HG03066 (cell line): ENCODE measurements around the gene LPP.

Experiments
- ATAC-seq: cut with Tn5 transposase; IDR thresholded peaks from one replicate; pipeline ENCODE4 v1.9.1; 2021; ENCODE audit warnings: low read depth; ENCODE audit not compliant: unreplicated experiment

Gene LPP

DNA sequence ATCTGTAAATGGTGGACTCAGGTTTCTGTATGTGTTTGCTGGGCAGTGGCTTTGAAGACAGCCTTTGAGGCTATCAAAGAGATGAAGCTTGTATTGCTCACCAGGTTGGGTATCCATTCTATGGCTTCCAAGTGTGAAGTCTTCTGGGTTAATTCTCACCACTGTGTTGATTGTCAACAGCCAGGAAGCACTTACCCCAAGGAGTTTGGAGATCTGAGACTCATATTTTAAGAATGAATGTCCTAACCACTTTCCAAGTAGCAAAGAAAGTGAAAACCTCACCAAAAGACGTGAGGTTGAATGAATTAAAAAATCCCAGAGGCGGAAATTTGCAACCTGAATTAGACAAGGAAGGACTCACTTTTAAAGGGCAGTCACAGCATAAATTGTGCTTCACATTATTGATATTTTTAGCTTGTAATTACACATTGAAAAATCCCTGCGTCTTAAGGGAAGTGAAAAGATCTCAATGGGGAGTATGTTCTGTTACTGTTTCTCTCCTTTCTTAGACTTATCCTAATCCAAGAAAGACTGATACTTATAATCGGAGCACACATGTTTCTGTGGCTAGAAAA lies 713.8 kb downstream of the LPP start:
- ATAC-seq = no peak

- no peak for ATAC-seq
Observed at GRCh38 chr3:188868803-188869202, 714.8 kb downstream of the LPP start.

DNA sequence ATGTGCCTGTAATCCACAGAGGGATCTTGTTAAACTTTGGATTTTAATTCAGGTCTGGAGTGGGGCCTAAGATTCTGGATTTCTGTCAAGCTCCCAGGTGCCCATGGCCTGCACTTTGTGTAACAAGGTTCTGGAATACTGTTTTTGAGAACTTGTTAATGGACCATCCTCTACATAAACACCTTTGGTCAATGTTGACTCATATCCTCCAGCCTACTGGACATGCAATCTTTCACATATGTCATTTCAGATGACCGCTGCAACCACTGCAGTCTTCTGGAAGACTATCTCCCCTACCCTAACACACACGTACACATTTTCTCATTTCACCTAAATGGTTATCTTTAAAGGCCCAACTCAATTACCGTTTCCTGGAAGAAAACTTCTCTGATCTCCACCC lies 715.7 kb downstream of the LPP start:
- ATAC-seq = no peak

GRCh38 chr3:188870431-188870830 lies 716.5 kb downstream of the LPP start:
- no peak for ATAC-seq

GRCh38 chr3:188874576-188874975 lies 720.6 kb downstream of the LPP start:
- ATAC-seq = no peak

DNA sequence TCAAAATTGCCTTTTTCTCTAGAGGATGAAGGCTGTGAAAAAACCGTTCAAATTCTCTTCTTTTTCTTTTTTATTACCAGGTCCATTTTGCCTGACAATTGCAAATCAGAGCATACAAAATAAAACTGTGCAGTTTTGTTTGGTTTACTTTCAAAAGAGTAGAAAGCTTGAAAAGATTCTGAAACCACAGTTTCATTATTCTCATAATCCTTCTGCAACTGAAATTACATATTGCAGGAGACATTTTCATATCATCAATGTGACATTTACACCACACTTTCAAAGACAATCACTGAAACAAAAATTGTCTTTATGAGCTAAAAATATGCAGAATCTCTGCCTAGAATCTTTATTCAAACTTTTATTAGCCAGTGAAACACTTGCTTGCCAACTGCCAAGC lies 721.5 kb downstream of the LPP start:
- no peak for ATAC-seq

DNA sequence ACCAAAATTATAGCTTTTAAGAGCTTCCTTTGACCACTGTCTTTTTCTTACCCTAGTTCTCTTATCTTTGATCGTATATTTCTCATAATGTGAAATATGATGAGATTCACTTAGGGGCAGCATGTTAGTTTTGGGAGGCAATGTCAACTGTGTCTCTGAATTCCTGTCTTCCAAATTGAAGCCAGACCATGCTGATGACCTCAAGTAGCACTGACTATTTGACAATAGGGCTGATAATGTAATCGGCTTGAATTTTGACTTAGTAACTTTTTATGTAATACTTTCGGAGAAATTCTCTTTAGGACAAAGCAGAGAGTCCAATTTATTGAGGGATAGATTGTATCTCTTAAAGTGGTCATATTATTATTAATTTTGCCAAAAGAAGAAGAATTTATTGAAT lies 722.4 kb downstream of the LPP start:
- no peak for ATAC-seq

DNA sequence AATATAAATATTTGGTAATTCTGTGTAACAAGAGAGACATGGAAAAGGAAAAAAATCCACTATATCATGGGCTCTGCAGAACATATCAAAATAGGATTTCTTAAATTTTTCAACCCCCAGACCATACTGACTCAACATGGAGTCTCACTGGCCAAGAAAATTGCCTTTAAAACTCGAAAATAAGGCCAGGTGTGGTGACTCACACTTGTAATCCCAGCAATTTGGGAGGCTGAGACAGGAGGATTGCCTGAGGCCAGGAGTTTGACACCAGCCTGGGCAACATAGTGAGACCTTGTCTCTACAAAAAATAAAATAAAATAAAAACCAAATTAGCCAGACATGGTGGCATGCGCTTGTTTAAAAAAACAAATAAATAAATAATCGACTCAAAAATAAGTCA lies 723.4 kb downstream of the LPP start:
- no peak for ATAC-seq

- no peak for ATAC-seq
Observed at GRCh38 chr3:188878076-188878475, 724.1 kb downstream of the LPP start.

DNA sequence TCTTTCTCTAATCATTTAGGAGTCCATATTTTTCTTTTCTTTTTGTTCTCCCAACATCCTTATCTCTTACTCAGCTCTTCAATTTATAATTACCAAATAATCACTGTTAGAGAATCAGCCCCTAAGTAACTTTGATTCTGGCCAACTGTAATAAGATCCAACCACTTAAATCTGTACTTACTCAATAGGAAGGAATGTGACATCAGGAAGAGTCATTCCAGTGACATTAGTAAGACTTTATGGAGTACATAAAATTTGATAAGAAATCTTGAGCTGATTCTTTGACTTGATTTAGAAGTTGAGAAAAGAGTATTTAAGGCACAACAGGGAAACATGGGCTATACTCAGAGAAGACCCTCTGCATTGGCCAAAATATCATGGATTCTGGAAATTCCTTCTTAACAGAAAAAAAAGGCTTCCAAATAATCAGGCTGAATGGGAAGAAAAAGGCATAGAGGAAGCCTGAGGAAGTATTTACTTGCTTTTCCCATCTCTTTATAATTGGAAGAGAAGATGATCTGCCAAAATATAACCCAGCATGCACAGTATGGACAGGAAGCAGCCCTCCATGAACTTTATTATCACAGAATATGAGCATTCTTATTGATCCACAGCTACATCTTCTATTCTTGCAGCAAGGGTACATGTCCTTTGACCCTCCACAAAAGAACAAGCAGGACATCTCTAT lies 728.1 kb downstream of the LPP start:
- no peak for ATAC-seq

- no peak for ATAC-seq
Observed at GRCh38 chr3:188884299-188885043, 730.5 kb downstream of the LPP start.

DNA sequence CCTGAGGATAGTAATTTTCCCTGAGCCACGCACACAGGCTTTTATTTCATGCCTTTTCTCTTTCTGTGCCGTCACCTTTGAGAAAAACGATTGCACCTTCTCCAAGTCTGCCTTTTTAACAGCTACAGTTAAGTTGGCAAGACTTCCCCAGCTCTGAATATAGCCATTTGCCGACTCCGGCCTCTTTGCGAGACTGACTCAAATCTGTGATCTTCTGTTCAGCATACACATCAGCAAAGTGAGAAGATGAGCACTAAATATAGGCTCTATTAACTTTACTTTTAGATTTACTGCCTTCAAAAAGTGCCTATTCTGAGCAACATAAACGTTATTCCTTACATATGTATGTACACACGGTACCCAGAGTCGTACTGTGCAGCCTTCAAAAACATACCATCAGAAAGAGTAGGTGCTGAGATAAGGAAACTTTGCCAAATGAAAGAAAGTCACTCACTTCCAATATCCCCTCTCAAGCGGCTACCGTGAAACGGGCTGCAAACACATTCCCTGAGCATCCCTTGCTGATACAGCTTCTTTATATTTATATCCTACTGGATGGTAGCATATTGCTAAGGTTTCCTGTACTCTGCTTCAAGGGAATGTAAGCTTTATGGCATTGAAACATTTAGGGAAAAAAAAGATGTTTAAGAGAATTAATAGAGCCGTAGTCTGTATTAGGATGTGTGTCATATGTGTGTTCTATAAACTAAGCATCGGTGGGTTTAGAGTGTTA lies 734.5 kb downstream of the LPP start:
- ATAC-seq = no peak

- ATAC-seq = no peak
Observed at GRCh38 chr3:188889054-188889491, 735.1 kb downstream of the LPP start.

- ATAC-seq = no peak
Observed at GRCh38 chr3:188890572-188891270, 736.8 kb downstream of the LPP start.

DNA sequence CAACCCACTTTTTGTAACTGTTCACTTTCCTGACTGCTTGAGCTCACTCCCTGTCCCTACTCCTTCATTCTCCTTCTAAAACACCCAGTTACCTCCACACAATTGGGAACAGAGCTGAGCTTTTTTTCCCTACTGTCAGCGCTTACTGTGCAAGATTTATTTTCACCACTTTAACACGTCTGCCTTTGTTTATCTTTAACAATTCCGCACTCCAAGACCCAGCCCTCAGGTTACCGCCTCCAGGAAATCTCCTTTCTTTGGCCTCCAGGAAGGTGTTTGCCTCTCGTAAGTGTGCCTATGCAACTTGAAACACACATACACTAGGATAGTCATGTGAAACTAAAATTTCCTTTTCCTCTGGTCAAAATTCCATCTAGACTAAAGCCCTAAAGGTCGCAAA lies 745.9 kb downstream of the LPP start:
- ATAC-seq = no peak

GRCh38 chr3:188900421-188900951 lies 746.5 kb downstream of the LPP start:
- ATAC-seq = no peak

GRCh38 chr3:188901126-188901525 lies 747.2 kb downstream of the LPP start:
- no peak for ATAC-seq

DNA sequence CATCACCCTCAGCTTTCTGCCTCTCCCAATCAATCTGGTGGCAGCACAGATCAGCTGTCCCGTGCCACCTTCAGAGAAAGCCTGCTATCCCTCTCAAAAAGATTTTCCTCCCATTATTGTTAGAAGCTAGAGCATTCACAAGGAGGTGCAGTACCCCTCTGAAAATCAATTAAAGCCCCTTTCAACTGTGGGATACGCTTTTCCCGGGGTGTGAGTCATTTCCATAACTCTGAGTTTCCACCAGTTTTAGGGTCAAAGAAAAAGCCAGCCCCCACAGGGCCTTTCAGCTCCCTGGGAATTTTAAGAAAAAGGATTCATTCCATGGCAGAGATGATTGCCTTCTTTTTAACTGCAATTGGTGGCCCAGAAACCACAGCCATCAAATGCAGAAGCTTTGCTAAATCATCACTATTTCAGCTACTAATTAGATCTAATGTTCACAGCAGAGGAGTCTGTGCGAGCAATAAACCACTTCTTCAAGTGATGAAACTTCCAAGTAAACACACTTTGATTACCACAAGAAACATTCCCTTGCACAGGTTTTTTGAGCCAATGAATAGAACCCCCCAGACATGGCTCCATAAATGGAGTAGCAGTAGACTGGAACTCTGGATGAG lies 747.8 kb downstream of the LPP start:
- no peak for ATAC-seq

GRCh38 chr3:188904670-188905069 lies 750.7 kb downstream of the LPP start:
- no peak for ATAC-seq

- ATAC-seq = no peak
Observed at GRCh38 chr3:188905547-188905946, 751.6 kb downstream of the LPP start.
